Spleen (tissue), 11 donors: ENCODE measurements around the gene AFAP1. TPM values are rescaled to one million over a fixed set of nuclear protein-coding genes. Genes with fewer than 3 reads are reported as not detected.

Experiments
- DNase-seq: peaks from one replicate; pipeline ENCODE4 v3.0.0-alpha.2; 2020
- H3K27ac ChIP-seq, 8 donors: fragments of 200-600 bp; sonication (generic) in 7 of 8; 1 replicate in 4 of 8; 2 replicates in 4 of 8; pipeline versions ENCODE4 v1.5.0 to v1.8.0; 2016 to 2021; ENCODE audit warnings: inconsistent platforms in 4 of 8, mild to moderate bottlenecking in 4 of 8, moderate library complexity in 1 of 8
- H3K27me3 ChIP-seq, 7 donors: fragments of 200-600 bp; sonication (generic) in 6 of 7; replicated peaks in 1 of 7; 1 replicate in 4 of 7; 2 replicates in 3 of 7; pipeline versions ENCODE4 v1.5.0 to v1.8.0; 2016 to 2021; ENCODE audit warnings: inconsistent platforms in 3 of 7, mild to moderate bottlenecking in 1 of 7
- H3K36me3 ChIP-seq, 6 donors: fragments of 200-600 bp; sonication (generic) in 5 of 6; 1 replicate in 4 of 6; 2 replicates in 2 of 6; pipeline versions ENCODE4 v1.5.0 to v1.8.0; 2016 to 2021; ENCODE audit warnings: inconsistent platforms in 2 of 6
- H3K4me1 ChIP-seq, 6 donors: fragments of 200-600 bp; sonication (generic) in 5 of 6; 1 replicate in 3 of 6; 2 replicates in 3 of 6; pipeline versions ENCODE4 v1.5.0 to v1.8.0; 2016 to 2021; ENCODE audit warnings: inconsistent platforms in 3 of 6
- H3K4me3 ChIP-seq, 8 donors: fragments of 200-600 bp; sonication (generic) in 7 of 8; 1 replicate in 4 of 8; 2 replicates in 4 of 8; pipeline versions ENCODE4 v1.5.0 to v1.8.0; 2016 to 2021; ENCODE audit warnings: inconsistent platforms in 4 of 8, mild to moderate bottlenecking in 4 of 8, moderate library complexity in 2 of 8
- H3K9me3 ChIP-seq, 8 donors: fragments of 200-600 bp; sonication (generic) in 7 of 8; 1 replicate in 4 of 8; 2 replicates in 4 of 8; pipeline versions ENCODE4 v1.5.0 to v1.8.0; 2016 to 2021; ENCODE audit warnings: inconsistent platforms in 4 of 8
- CTCF ChIP-seq, 11 experiments: fragments of 200-600 bp in 7 of 11; fragments of 450-650 bp in 4 of 11; sonication (generic) in 4 of 11; IDR thresholded peaks in 8 of 11; conservative IDR thresholded peaks in 3 of 11; 1 replicate in 7 of 11; 2 replicates in 4 of 11; pipeline versions ENCODE4 v1.4.0 to v1.8.0; 2016 to 2021; ENCODE audit warnings: antibody characterized with exemption in 11 of 11, inconsistent platforms in 4 of 11, mild to moderate bottlenecking in 1 of 11
- POLR2A ChIP-seq, 3 donors: fragments of 450-650 bp; IDR thresholded peaks; one replicate each; pipeline ENCODE4 v1.5.1; 2017; ENCODE audit warnings: antibody characterized with exemption in 3 of 3, mild to moderate bottlenecking in 1 of 3
- POLR2AphosphoS5 ChIP-seq, 3 donors: sonication (generic); formaldehyde crosslinking; IDR thresholded peaks; one replicate each; pipeline ENCODE4 v1.5.1; 2017; ENCODE audit warnings: antibody characterized with exemption in 3 of 3
- WGBS, 5 donors: extraction: QIAGEN DNeasy Blood & Tissue Kit in 3 of 5; methylation state at CpG; one replicate each; pipeline versions ENCODE4 v1.1.5 to v1.1.7; 2013 to 2018; 5-methylcytosine and 5-hydroxymethylcytosine counted together
- intact Hi-C: fragments of 100-400 bp; cut with DNase I; formaldehyde crosslinking; loops from one replicate; pipeline ENCODE4 v1.15.0; 2023; ENCODE audit warnings: low total_unique reads
- polyA plus RNA-seq, 3 donors: library from polyadenylated mRNA; stranded (reverse); fragments of 200-250 nt; gene quantifications; one replicate each; pipeline ENCODE4 v1.2.1, GENCODE V29; 2013
- total RNA-seq, 7 donors: library from RNA; depleted of rRNA in 3 of 7; stranded (reverse); fragments of >200 nt in 3 of 7; fragmentation: NEBNext Ultra II Directional in 4 of 7; extraction: Animal tissue kit (Norgen Biotek cat#: 25700) in 4 of 7; gene quantifications; one replicate each; pipeline versions ENCODE4 v1.1.0 to v1.2.1, GENCODE V29; 2016 to 2021
- donor health status: healthy with polysubstance abuse.
- donor health status: DM: no; HTN: no; CAD: no; lungs with moderate emphysema.
- donor health status: DM: no; HTN: no; CAD: no.
- donor health status: Bipolar disorder and iron deficiency.
- donor health status: healthy.
- donor health status: DM: no; HTN: no; CAD: no.
- donor health status: DM: yes; HTN: yes; CAD: no.

Gene AFAP1
- total and polyA plus RNA-seq, 10 donors: 1.6 to 29.2 (median 12.1) TPM

DNA sequence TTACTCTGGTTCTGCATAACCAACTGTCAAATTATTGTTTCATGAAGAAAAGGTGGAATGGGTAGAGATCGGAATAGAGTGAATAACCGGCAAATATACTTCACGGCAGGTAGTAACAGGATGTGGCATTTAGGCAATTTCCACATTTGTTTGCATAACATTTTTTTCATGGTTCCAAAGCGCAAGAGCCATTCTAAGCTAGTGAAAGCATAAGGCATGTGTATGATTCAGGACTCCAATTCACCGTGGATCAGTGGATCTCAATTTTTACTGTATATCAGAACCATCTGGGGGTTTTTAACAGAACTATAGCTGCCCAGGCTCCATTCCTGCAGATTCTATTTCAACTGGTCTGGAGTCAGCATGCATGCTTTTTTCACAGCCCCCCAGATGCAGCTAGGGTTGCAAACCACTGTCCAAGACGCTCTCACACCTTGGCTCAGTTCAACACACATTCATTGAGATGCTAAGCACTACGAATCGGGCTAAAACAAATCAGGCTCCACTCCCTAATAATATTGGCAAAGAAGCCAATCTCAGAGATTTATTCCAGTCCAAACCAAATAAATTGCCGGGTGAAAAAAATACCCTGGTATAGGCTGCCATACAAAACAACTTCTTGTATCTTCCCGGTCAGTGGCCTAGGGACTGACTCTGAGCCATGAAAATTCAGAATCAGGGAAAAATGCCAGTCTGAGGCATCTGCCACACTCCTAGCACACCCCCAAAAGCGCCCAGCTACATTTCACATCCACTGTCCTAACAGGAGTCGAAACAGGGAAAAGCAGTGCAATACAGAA, 30.0 kb downstream of the AFAP1 start:
- intact Hi-C loops: no loop called here
- DNase-seq: no peak
- H3K36me3 ChIP-seq: no peaks in the 10 kb centered on the region
- TF ChIP-seq POLR2AphosphoS5 (IDR thresholded peaks at IDR 0.05) (no peak), CTCF (IDR thresholded peaks at IDR 0.05 in 8 of 11, conservative IDR thresholded peaks at IDR 0.05 in 3 of 11) (no peak), POLR2A (IDR thresholded peaks at IDR 0.05) (no peak)
- H3K27me3 ChIP-seq: peaks cover 0 to 18% (median 0%) of the 10 kb centered on the region in 7 donors
- H3K4me1 ChIP-seq: peaks cover 0 to 51% (median 15%) of the 10 kb centered on the region in 6 donors
- peak overlapping the region in 7 of 8 donors; percentile 48 to 78 (median 69) for H3K27ac ChIP-seq
- H3K9me3 ChIP-seq: no peaks in the 10 kb centered on the region
- 73 to 78% (median 76%) methylated on average over 12 of the region's 12 CpGs for WGBS, 5 donors
- H3K4me3 ChIP-seq: no peak overlapping the region

DNA sequence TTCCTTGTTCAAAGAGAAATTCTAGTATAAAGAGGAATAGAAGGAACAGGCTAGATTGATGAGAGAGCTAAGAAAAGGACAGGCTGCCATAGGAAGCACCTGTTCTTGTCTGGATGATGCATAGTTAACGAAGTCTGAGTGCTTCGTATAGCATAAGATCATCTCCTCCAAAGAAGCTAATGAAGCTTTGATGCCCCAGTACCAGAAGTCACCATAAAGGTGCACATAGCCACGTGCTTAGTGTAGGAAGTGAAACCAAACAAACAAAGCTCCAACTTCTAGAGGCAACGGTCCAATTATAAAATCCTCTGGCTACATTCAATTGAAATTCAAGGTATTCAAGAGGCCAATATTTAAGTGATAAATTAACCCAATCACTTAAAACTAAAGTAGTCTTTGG, 31.0 kb downstream of the AFAP1 start:
- H3K9me3 ChIP-seq: no peaks in the 10 kb centered on the region
- DNase-seq: no peak
- no peak for TF ChIP-seq POLR2AphosphoS5 (IDR thresholded peaks at IDR 0.05)
- no peak for TF ChIP-seq CTCF (IDR thresholded peaks at IDR 0.05 in 8 of 11, conservative IDR thresholded peaks at IDR 0.05 in 3 of 11)
- TF ChIP-seq POLR2A (IDR thresholded peaks at IDR 0.05): no peak
- intact Hi-C loops: no loop called here
- no peaks in the 10 kb centered on the region for H3K36me3 ChIP-seq
- H3K27me3 ChIP-seq: peaks cover 0 to 13% (median 0%) of the 10 kb centered on the region in 7 donors
- H3K4me3 ChIP-seq: no peak overlapping the region
- 49 to 59% (median 52%) methylated on average over 4 of the region's 4 CpGs for WGBS, 5 donors
- no peak overlapping the region for H3K27ac ChIP-seq
- peaks cover 0 to 52% (median 16%) of the 10 kb centered on the region in 6 donors for H3K4me1 ChIP-seq

GRCh38 chr4:7907142-7907541, 32.5 kb downstream of the AFAP1 start:
- H3K27ac ChIP-seq: peak overlapping the region in 1 of 8 donors; percentile 58
- TF ChIP-seq POLR2A (IDR thresholded peaks at IDR 0.05): no peak
- no peak for TF ChIP-seq CTCF (IDR thresholded peaks at IDR 0.05 in 8 of 11, conservative IDR thresholded peaks at IDR 0.05 in 3 of 11)
- TF ChIP-seq POLR2AphosphoS5 (IDR thresholded peaks at IDR 0.05): no peak
- H3K9me3 ChIP-seq: no peaks in the 10 kb centered on the region
- H3K27me3 ChIP-seq: peaks cover 0 to 7% (median 0%) of the 10 kb centered on the region in 7 donors
- H3K36me3 ChIP-seq: no peaks in the 10 kb centered on the region
- 65 to 77% (median 72%) methylated on average over 2 of the region's 2 CpGs for WGBS, 5 donors
- no peak for DNase-seq
- H3K4me3 ChIP-seq: no peak overlapping the region
- intact Hi-C loops: no loop called here
- H3K4me1 ChIP-seq: peaks cover 0 to 52% (median 16%) of the 10 kb centered on the region in 6 donors

GRCh38 chr4:7906171-7906701, 33.4 kb downstream of the AFAP1 start:
- no peak for TF ChIP-seq CTCF (IDR thresholded peaks at IDR 0.05 in 8 of 11, conservative IDR thresholded peaks at IDR 0.05 in 3 of 11)
- TF ChIP-seq POLR2A (IDR thresholded peaks at IDR 0.05): no peak
- TF ChIP-seq POLR2AphosphoS5 (IDR thresholded peaks at IDR 0.05): no peak
- Histone ChIP-seq H3K27me3 (peaks cover 0 to 6% (median 0%) of the 10 kb centered on the region in 7 donors), H3K4me3 (no peak overlapping the region), H3K36me3 (no peaks in the 10 kb centered on the region), H3K9me3 (no peaks in the 10 kb centered on the region), H3K4me1 (peaks cover 0 to 51% (median 16%) of the 10 kb centered on the region in 6 donors), H3K27ac (peak overlapping the region in 4 of 8 donors; percentile 11 to 58 (median 28))
- WGBS, 5 donors: 60 to 84% (median 71%) methylated on average over 10 of the region's 10 CpGs
- DNase-seq: no peak
- intact Hi-C loops: no loop called here
